ENCODE data around the gene CEPT1. TPM values are rescaled to one million over a fixed set of nuclear protein-coding genes. Genes with fewer than 3 reads are reported as not detected.

CEPT1 gene
- polyA plus RNA-seq, 1 of the 3 experiments (the other 2 are of a cell fraction): 11.6 TPM

DNA sequence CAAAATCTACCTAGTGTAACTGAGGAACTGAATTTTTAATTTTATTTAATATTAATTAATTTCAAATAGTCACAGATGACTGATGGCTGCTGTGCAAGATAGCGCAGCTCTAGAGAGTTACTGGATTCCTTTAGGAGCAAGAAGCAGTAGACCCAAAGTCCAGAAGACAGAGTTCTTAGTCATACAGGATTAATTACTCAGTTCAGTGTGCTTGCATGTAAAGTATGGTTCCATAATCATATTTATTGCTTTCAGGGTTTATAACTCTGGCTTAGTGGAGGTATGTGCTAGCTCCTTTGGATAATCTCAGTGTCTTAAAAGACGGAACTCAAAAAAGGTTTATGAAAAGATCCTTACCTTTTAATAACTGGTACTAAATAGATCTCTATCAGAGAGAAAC lies 17.4 kb downstream of the CEPT1 start:
- Histone ChIP-seq H3K36me3 (replicated peaks in 1 of 2; ENCODE audit: control insufficient read depth in 1 of 2, insufficient read depth in 2 of 2, low read length in 1 of 2) (peaks cover 32 to 76% of the 10 kb centered on the region in 2 experiments), H4K20me1 (ENCODE audit: insufficient read depth) (no peaks in the 10 kb centered on the region), H3K4me3 (ENCODE audit: low read depth in 2 of 2, low read length in 1 of 2) (no peak overlapping the region), H3K9ac (no peak overlapping the region), H3K9me3 (no peaks in the 10 kb centered on the region), H3K27me3 (ENCODE audit: insufficient read depth) (no peaks in the 10 kb centered on the region), H2AFZ (ENCODE audit: low read depth) (no peak overlapping the region), H3K4me1 (ENCODE audit: control insufficient read depth in 1 of 2, insufficient read depth in 2 of 2, low read depth in 1 of 2, low read length in 1 of 2) (peaks cover under 1 to 5% of the 10 kb centered on the region in 2 experiments; a peak in 3 of 4 replicates), H3K4me2 (no peak overlapping the region), H3K79me2 (ENCODE audit: insufficient read depth) (peaks cover 59% of the 10 kb centered on the region), H3K27ac (ENCODE audit: low read depth in 2 of 2, low read length in 1 of 2) (no peak overlapping the region), H3K9me2 (0 out of 2 replicates have a peak, but pooled peaks cover 5% of the 10 kb centered on the region), H3F3A (replicated peaks; ENCODE audit: insufficient read depth) (peaks cover 4% of the 10 kb centered on the region)
- DNase-seq: no peak
- ChIA-PET CTCF (no interaction called here), POLR2A (no interaction called here)
- 97% methylated on average over 2 of the region's 2 CpGs for WGBS (ENCODE audit: low lambda C conversion rate)
- TF ChIP-seq, protein P1, sequence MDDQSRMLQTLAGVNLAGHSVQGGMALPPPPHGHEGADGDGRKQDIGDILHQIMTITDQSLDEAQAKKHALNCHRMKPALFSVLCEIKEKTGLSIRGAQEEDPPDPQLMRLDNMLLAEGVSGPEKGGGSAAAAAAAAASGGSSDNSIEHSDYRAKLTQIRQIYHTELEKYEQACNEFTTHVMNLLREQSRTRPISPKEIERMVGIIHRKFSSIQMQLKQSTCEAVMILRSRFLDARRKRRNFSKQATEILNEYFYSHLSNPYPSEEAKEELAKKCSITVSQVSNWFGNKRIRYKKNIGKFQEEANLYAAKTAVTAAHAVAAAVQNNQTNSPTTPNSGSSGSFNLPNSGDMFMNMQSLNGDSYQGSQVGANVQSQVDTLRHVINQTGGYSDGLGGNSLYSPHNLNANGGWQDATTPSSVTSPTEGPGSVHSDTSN (IDR thresholded peaks at IDR 0.05): no peak
- TF ChIP-seq NRF1 (IDR thresholded peaks at IDR 0.05; ENCODE audit: low read depth, low read length) (no peak), SMC3 (IDR thresholded peaks at IDR 0.05; ENCODE audit: low read depth, low read length) (no peak), RFX5 (IDR thresholded peaks at IDR 0.05; ENCODE audit: low read length) (no peak), YY1 (IDR thresholded peaks at IDR 0.05; ENCODE audit: low read depth) (no peak), GATA2 (CRISPR knock-in tag; IDR thresholded peaks at IDR 0.05) (no peak), MEF2A (IDR thresholded peaks at IDR 0.05; ENCODE audit: borderline replicate concordance, low read depth) (no peak), FOXM1 (IDR thresholded peaks at IDR 0.05; ENCODE audit: low read depth) (no peak)
- TF ChIP-seq, protein P2, sequence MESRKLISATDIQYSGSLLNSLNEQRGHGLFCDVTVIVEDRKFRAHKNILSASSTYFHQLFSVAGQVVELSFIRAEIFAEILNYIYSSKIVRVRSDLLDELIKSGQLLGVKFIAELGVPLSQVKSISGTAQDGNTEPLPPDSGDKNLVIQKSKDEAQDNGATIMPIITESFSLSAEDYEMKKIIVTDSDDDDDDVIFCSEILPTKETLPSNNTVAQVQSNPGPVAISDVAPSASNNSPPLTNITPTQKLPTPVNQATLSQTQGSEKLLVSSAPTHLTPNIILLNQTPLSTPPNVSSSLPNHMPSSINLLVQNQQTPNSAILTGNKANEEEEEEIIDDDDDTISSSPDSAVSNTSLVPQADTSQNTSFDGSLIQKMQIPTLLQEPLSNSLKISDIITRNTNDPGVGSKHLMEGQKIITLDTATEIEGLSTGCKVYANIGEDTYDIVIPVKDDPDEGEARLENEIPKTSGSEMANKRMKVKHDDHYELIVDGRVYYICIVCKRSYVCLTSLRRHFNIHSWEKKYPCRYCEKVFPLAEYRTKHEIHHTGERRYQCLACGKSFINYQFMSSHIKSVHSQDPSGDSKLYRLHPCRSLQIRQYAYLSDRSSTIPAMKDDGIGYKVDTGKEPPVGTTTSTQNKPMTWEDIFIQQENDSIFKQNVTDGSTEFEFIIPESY (IDR thresholded peaks at IDR 0.05; ENCODE audit: borderline replicate concordance, low read depth): no peak
- TF ChIP-seq, protein P3, sequence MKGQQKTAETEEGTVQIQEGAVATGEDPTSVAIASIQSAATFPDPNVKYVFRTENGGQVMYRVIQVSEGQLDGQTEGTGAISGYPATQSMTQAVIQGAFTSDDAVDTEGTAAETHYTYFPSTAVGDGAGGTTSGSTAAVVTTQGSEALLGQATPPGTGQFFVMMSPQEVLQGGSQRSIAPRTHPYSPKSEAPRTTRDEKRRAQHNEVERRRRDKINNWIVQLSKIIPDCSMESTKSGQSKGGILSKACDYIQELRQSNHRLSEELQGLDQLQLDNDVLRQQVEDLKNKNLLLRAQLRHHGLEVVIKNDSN (IDR thresholded peaks at IDR 0.05; ENCODE audit: borderline replicate concordance, low read depth): no peak
- TF ChIP-seq, protein P4, sequence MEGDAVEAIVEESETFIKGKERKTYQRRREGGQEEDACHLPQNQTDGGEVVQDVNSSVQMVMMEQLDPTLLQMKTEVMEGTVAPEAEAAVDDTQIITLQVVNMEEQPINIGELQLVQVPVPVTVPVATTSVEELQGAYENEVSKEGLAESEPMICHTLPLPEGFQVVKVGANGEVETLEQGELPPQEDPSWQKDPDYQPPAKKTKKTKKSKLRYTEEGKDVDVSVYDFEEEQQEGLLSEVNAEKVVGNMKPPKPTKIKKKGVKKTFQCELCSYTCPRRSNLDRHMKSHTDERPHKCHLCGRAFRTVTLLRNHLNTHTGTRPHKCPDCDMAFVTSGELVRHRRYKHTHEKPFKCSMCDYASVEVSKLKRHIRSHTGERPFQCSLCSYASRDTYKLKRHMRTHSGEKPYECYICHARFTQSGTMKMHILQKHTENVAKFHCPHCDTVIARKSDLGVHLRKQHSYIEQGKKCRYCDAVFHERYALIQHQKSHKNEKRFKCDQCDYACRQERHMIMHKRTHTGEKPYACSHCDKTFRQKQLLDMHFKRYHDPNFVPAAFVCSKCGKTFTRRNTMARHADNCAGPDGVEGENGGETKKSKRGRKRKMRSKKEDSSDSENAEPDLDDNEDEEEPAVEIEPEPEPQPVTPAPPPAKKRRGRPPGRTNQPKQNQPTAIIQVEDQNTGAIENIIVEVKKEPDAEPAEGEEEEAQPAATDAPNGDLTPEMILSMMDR (IDR thresholded peaks at IDR 0.05): no peak
